Measurements from ENCODE around the gene CARS2. TPM values are rescaled to one million over a fixed set of nuclear protein-coding genes. Genes with fewer than 3 reads are reported as not detected.
A peak's percentile ranks its signal among the peaks of the same experiment; 100 is the strongest.
"Not testable (repeated sequence)": the region's sequence is repeated elsewhere in the genome, so short reads cannot be mapped to it uniquely, and the experiment has no call there.

Gene CARS2
- total RNA-seq, 1 donor from 2014 or later: 47.6 TPM

- peak; percentile 14 for DNase-seq
These were observed 525 bp downstream of the CARS2 start for GRCh38 chr13:110705356-110705825.

GRCh38 chr13:110702591-110703526 is 3.1 kb downstream of the CARS2 start:
- DNase-seq: no peak

GRCh38 chr13:110702089-110702488 is 3.8 kb downstream of the CARS2 start:
- no peak for DNase-seq

- DNase-seq: not testable (repeated sequence)
These were observed 4.9 kb downstream of the CARS2 start for GRCh38 chr13:110701061-110701460.

GRCh38 chr13:110700641-110701040 is 5.3 kb downstream of the CARS2 start:
- no peak for DNase-seq

- no peak for DNase-seq
These were observed 5.7 kb downstream of the CARS2 start for GRCh38 chr13:110700186-110700585.

GRCh38 chr13:110699148-110700145 is 6.5 kb downstream of the CARS2 start:
- peak; percentile 53 for DNase-seq

- DNase-seq: no peak
These were observed 7.2 kb downstream of the CARS2 start for GRCh38 chr13:110698689-110699088.

GRCh38 chr13:110697842-110698241 is 8.1 kb downstream of the CARS2 start:
- no peak for DNase-seq

- no peak for DNase-seq
These were observed 9.1 kb downstream of the CARS2 start for GRCh38 chr13:110696776-110697175.

- DNase-seq: not testable (repeated sequence)
These were observed 10.1 kb downstream of the CARS2 start for GRCh38 chr13:110695774-110696173.

- DNase-seq: no peak
These were observed 15.4 kb downstream of the CARS2 start for GRCh38 chr13:110690516-110690915.

- DNase-seq: no peak
These were observed 16.2 kb downstream of the CARS2 start for GRCh38 chr13:110689711-110690110.

- no peak for DNase-seq
These were observed 16.9 kb downstream of the CARS2 start for GRCh38 chr13:110689041-110689440.

- DNase-seq: no peak
These were observed 18.2 kb downstream of the CARS2 start for GRCh38 chr13:110687736-110688135.

- DNase-seq: no peak
These were observed 20.5 kb downstream of the CARS2 start for GRCh38 chr13:110685305-110686020.

GRCh38 chr13:110684388-110685056 is 21.4 kb downstream of the CARS2 start:
- DNase-seq: no peak

GRCh38 chr13:110683921-110684320 is 22.0 kb downstream of the CARS2 start:
- no peak for DNase-seq

- peak; percentile 55 for DNase-seq
These were observed 22.6 kb downstream of the CARS2 start for GRCh38 chr13:110683203-110683883.

- no peak for DNase-seq
These were observed 23.2 kb downstream of the CARS2 start for GRCh38 chr13:110682746-110683145.
